D721Med (cell line): ENCODE measurements around the gene MTMR10.

ENCODE experiments used
- DNase-seq: peaks from one replicate; pipeline ENCODE4 v3.0.0; 2011; ENCODE audit warnings: low spot score; ENCODE audit not compliant: insufficient read length
- FAIRE-seq: peaks from 2 replicates; lab custom pipeline; 2011; peaks lifted over from hg19 to GRCh38; lab: Jason Lieb, UNC
- CTCF ChIP-seq: IDR thresholded peaks from 2 replicates; pipeline ENCODE4 v1.5.1; 2012; ENCODE audit warnings: mild to moderate bottlenecking, control low read depth; ENCODE audit not compliant: insufficient read depth; ENCODE audit errors: missing control alignments

Gene MTMR10

GRCh38 chr15:30922480-30923311, 68.7 kb downstream of the MTMR10 start:
- FAIRE-seq (no peak), DNase-seq (no peak)
- TF ChIP-seq CTCF: no peak

GRCh38 chr15:30921781-30922479, 69.5 kb downstream of the MTMR10 start:
- DNase-seq (no peak), FAIRE-seq (no peak)
- TF ChIP-seq CTCF: no peak

GRCh38 chr15:30921106-30921505, 70.3 kb downstream of the MTMR10 start:
- no peak for DNase-seq
- FAIRE-seq: no peak
- no peak for TF ChIP-seq CTCF

GRCh38 chr15:30919877-30920550, 71.4 kb downstream of the MTMR10 start:
- FAIRE-seq (no peak), DNase-seq (no peak)
- no peak for TF ChIP-seq CTCF

GRCh38 chr15:30918366-30918765, 73.1 kb downstream of the MTMR10 start:
- no peak for FAIRE-seq

GRCh38 chr15:30917675-30918074, 73.8 kb downstream of the MTMR10 start:
- no peak for TF ChIP-seq CTCF
- FAIRE-seq (no peak), DNase-seq (no peak)

More at GRCh38 chr15:30918366-30918765, 73.1 kb downstream of the MTMR10 start:
- no peak for TF ChIP-seq CTCF
- DNase-seq: no peak
